GM19324 (cell line): Measurements from ENCODE around the gene MLLT10.

Experiments used
- ATAC-seq: cut with Tn5 transposase; IDR thresholded peaks from one replicate; pipeline ENCODE4 v1.9.1; 2021; ENCODE audit warnings: mild to moderate bottlenecking, moderate library complexity; ENCODE audit not compliant: unreplicated experiment, low FRiP score

The MLLT10 gene

DNA sequence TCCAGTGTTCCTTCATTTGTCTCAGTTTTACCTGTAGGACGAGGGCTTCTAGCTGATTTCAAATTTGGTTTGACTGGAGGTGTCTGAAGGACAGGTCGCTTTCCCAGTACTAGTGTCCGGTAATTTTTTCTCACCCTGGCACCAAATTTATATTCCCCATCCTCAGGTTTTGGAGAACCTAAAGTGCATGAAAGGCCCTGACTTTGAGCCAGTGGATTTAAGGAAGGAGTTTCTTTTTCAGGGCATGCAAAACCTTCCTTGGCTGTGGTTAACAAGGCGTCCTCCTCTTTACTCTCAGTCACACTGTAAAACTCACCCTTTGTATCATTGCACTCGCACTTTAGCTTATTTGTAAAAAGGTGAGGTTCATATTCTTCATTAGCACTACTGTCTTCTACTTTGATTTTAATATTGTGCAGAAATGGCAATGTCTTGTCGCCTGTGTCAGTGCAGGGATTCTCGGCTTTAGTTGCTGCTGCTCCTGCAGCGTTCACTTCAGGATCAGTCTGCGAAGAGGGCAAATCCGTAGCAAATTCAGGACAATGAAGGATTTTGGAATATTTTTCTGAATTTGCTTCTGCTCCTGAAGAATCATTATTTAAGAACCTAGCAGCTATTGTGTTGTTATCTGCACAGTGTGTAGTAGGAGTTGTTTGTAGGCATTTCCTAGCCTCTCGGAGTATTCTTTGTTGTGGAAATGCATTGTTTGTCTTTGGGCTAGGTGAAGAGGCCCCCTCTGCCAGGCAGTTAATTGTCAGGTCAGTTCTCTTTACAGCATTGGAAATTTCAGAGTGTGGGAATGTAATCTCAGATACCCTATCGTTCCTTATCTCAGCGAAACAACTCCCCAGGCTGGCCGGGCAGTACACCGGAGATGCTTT, 18.4 kb upstream of the MLLT10 start:
- ATAC-seq: no peak

- peak; percentile 75 for ATAC-seq
Measured at GRCh38 chr10:21516242-21517131, 17.5 kb upstream of the MLLT10 start.

- peak; percentile 63 for ATAC-seq
Measured at GRCh38 chr10:21517134-21518031, 16.6 kb upstream of the MLLT10 start.

GRCh38 chr10:21518149-21518640, 15.8 kb upstream of the MLLT10 start:
- ATAC-seq: no peak

DNA sequence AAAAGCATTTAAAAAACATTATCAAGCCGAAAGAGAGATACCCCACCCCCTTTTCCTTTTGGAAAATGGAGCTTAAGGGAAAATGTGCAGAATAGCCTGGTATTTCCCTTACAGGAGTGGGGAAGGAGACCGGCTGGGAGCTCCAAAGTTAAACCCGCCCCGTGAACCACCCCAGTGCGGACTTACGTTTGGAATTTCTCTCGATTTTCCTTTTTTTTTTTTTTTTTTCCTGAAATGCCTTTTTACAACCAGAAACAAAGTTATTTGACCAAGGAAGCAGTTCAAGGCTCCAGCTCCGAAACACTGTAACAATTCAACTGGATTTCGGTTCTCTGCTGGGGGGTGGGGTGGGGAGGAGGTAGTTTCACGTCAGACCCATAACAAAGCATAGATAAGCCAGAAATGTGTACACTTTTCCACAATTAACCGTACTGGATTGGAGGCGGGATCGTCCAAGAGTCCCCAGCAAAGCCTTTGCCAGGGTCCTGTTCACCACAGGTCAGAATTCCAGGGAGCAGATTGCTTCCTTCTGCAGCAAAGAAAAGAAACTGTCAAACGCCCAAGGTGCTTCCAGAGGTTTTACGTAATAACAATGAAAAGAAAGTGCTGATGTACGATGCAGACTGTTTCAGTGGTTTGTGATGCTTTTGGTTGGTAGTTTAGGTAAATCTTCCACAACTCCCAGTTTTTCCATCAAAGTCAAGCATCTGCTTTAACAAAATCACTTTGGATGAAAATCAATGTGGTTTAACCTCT, 15.2 kb upstream of the MLLT10 start:
- ATAC-seq: no peak

DNA sequence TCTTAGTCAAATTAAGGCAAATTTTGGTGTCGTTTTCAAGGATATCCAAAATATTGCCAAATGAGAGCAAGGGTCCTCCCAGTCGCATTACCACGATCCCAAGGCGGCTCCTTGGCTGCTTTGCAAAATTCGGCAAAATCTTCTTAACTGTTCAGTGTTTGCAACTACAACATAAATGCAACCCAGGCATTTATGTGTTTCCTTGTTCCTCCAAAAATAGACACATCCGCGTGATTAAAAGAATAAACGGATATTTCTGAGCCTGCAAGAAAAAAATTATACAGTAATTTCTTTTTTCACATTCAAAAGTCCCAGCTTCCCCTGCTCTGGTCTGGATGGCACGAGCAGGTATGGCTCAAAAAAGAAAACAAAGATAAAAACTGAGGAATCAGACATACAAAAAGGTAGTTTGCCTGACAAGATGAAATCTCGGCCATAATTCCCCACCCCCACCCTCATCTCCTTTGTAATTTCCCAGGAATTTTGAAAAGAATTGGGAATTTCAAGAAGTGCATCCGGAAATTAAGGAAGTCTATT, 14.6 kb upstream of the MLLT10 start:
- ATAC-seq: no peak

GRCh38 chr10:21519941-21520436, 14.0 kb upstream of the MLLT10 start:
- ATAC-seq: no peak

DNA sequence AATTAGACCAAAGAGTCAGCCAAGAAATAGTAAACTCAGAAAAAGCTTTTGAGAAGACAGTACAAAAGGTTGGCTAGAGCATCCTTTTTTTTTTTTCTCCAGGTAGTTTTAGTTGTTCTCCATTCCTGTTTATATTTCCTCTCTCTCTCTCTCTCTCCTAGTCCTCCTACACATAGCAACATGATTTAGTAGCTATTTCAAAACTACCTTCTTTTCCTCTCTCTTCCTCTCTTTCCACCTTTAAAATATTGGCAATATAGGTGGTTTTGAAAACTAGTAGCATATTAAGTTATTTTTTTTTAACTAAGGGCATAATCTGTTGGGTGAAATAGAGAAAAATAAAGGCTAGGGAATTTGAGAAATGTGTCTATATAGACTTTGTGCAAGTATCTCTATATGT, 13.5 kb upstream of the MLLT10 start:
- no peak for ATAC-seq

- no peak for ATAC-seq
Measured at GRCh38 chr10:21520949-21521348, 13.1 kb upstream of the MLLT10 start.

GRCh38 chr10:21521751-21522533, 12.1 kb upstream of the MLLT10 start:
- ATAC-seq: no peak

- ATAC-seq: no peak
Measured at GRCh38 chr10:21522631-21523406, 11.2 kb upstream of the MLLT10 start.

GRCh38 chr10:21523557-21524008, 10.4 kb upstream of the MLLT10 start:
- no peak for ATAC-seq

- ATAC-seq: no peak
Measured at GRCh38 chr10:21524131-21524525, 9.9 kb upstream of the MLLT10 start.

DNA sequence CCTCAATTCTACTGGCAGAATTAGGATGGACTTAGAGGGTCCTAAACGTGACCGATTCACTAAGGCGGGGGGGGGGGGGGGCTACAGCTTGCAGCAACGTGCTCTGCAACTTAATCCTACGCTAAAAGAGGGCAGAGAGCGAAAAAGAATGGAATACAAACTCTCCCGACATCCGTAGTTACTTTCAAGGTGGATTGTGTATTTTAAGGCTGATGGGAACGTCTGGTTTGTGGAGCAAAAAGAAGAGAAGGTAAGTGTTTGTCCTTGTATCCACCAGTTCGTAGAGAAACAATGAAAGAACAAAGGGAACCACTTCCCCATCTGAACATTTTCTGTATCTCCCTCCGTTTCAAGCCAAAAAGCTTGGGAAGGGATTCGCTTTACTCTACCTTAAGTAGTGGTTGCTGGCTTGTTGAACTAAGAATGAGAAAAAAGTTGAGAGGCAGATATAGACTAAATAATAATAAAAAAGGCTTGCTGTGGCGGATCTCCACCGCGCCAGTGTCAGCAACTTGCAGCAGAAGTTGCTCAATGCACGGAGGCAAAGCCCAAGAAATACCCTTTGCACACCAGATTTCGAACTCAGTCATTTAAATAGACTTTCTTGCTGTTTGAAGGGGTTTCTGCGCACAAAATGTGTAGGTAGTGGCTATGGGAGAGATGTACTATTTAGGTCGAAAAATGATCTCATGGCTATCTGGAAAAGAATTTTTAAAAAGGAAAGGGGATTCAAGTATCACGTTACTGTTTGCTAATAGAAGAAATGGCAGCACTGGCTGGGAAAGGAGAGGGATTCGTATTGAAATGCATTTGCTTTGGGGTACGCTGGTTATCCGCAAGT, 9.3 kb upstream of the MLLT10 start:
- ATAC-seq: no peak

- peak; percentile 54 for ATAC-seq
Measured at GRCh38 chr10:21525367-21526187, 8.5 kb upstream of the MLLT10 start, which contains the start of gene SKIDA1. SKIDA1 (minus strand) TSS chr10:21525682; CDS start chr10:21517822, 7,860 bp downstream.
